K562 (cell line): ENCODE measurements around the gene HLA-DQB1.
"Not testable (repeated sequence)": the region's sequence is repeated elsewhere in the genome, so short reads cannot be mapped to it uniquely, and the experiment has no call there.

ENCODE experiments used
- CEBPB ChIP-seq: fragments of 450-650 bp; IDR thresholded peaks from 2 replicates; pipeline ENCODE4 v1.6.1; 2016; ENCODE audit warnings: missing genetic modification characterization, missing compliant biosample characterization
- CTCF ChIP-seq, 3 experiments: IDR thresholded peaks in 2 of 3; conservative IDR thresholded peaks in 1 of 3; 2 replicates each; pipeline ENCODE4 v1.5.1; 2011 to 2012; ENCODE audit warnings: low read length in 3 of 3, mild to moderate bottlenecking in 3 of 3, control low read depth in 2 of 3, improper control_type of control experiment in 1 of 3, inconsistent platforms in 1 of 3, low read depth in 1 of 3, mixed read lengths in 1 of 3, moderate library complexity in 1 of 3; ENCODE audit not compliant: insufficient read depth in 2 of 3
- E2F8 ChIP-seq: fragments of 450-650 bp; IDR thresholded peaks from 2 replicates; pipeline ENCODE4 v1.7.1; 2018; ENCODE audit warnings: mild to moderate bottlenecking, low read depth; ENCODE audit not compliant: partially characterized antibody
- EP300 ChIP-seq: IDR thresholded peaks from 2 replicates; pipeline ENCODE4 v1.6.1; 2012; ENCODE audit warnings: low read length, improper control_type of control experiment
- EZH2 ChIP-seq: IDR thresholded peaks from 2 replicates; pipeline ENCODE4 v1.6.1; 2012; ENCODE audit warnings: low read depth, mild to moderate bottlenecking, inconsistent platforms, low read length, borderline replicate concordance
- GTF2F1 ChIP-seq: IDR thresholded peaks from 2 replicates; pipeline ENCODE4 v1.6.1; 2011; ENCODE audit warnings: low read depth, low read length, improper control_type of control experiment
- HDAC1 ChIP-seq, 2 experiments: fragments of 450-650 bp; IDR thresholded peaks; 2 replicates each; pipeline ENCODE4 v1.6.1; 2016 to 2017; ENCODE audit warnings: inconsistent platforms in 1 of 2, mild to moderate bottlenecking in 1 of 2, moderate library complexity in 1 of 2
- IRF2 ChIP-seq: sonication (generic); formaldehyde crosslinking; IDR thresholded peaks from 2 replicates; pipeline ENCODE4 v1.8.1; 2022; ENCODE audit warnings: mild to moderate bottlenecking, missing genetic modification reagents
- MEF2A ChIP-seq: IDR thresholded peaks from 2 replicates; pipeline ENCODE4 v1.6.1; 2011; ENCODE audit warnings: low read depth, mild to moderate bottlenecking, low read length, moderate library complexity; ENCODE audit not compliant: control insufficient read depth
- POLR2AphosphoS5 ChIP-seq: IDR thresholded peaks from 2 replicates; pipeline ENCODE4 v1.6.1; 2011; ENCODE audit warnings: mild to moderate bottlenecking, low read depth, low read length, moderate library complexity; ENCODE audit not compliant: control insufficient read depth, insufficient read depth
- ZFP36 ChIP-seq: fragments of 150-350 bp; IDR thresholded peaks from 2 replicates; pipeline ENCODE4 v1.6.1; 2018; ENCODE audit warnings: low read length, low read depth; ENCODE audit not compliant: partially characterized antibody

GRCh38 chr6:32674123-32674522 is 7.7 kb upstream of the HLA-DQB1 start:
- TF ChIP-seq CTCF (IDR thresholded peaks at IDR 0.05 in 2 of 3, conservative IDR thresholded peaks at IDR 0.05 in 1 of 3; ENCODE audit: insufficient read depth in 2 of 3, low read depth in 1 of 3, low read length in 3 of 3); IRF2 (CRISPR knock-in tag); POLR2AphosphoS5; MEF2A; E2F8; EZH2; EP300; ZFP36; CEBPB; GTF2F1; HDAC1 (IDR thresholded peaks at IDR 0.05): not testable (repeated sequence)
